ENCODE data around the gene TBXAS1. TPM values are rescaled to one million over a fixed set of nuclear protein-coding genes. Genes with fewer than 3 reads are reported as not detected.

The TBXAS1 gene
- total RNA-seq: 1 to 10 TPM; 1.5 to 1.8 TPM

GRCh38 chr7:139829025-139829774 is at the start of gene TBXAS1:
Gene TBXAS1, plus strand, starts transcription at chr7:139829264. Its CDS starts 127 bp downstream, at chr7:139829391.
- POLR2A ChIA-PET: no interaction called here

GRCh38 chr7:139782932-139783331 is 46.1 kb upstream of the TBXAS1 start:
- POLR2A ChIA-PET: no interaction called here
- CTCF ChIA-PET: interaction anchor here (1.6 kb wide), 1 partner anchor 137 kb away, joined by 3 read pairs; no protein-coding TSS in a partner anchor

More at GRCh38 chr7:139829025-139829774, at the start of gene TBXAS1:
- CTCF ChIA-PET: no interaction called here

GRCh38 chr7:139783647-139784385 is 45.2 kb upstream of the TBXAS1 start:
- CTCF ChIA-PET: no interaction called here
- POLR2A ChIA-PET: no interaction called here

- ChIA-PET CTCF (no interaction called here), POLR2A (no interaction called here)
These were observed 44.4 kb upstream of the TBXAS1 start for GRCh38 chr7:139784648-139785047.

- CTCF ChIA-PET: no interaction called here
- POLR2A ChIA-PET: no interaction called here
These were observed 37.7 kb upstream of the TBXAS1 start for GRCh38 chr7:139791316-139791715.

GRCh38 chr7:139797607-139798006 is 31.5 kb upstream of the TBXAS1 start:
- ChIA-PET CTCF (no interaction called here), POLR2A (no interaction called here)

- POLR2A ChIA-PET: no interaction called here
- CTCF ChIA-PET: no interaction called here
These were observed 30.8 kb upstream of the TBXAS1 start for GRCh38 chr7:139798221-139798620.

- POLR2A ChIA-PET: no interaction called here
- CTCF ChIA-PET: no interaction called here
These were observed 30.2 kb upstream of the TBXAS1 start for GRCh38 chr7:139798892-139799291.

GRCh38 chr7:139799586-139799985 is 29.5 kb upstream of the TBXAS1 start:
- POLR2A ChIA-PET: no interaction called here
- CTCF ChIA-PET: interaction anchor here (1.2 kb wide), 1 partner anchor 154 kb away, joined by 3 read pairs; no protein-coding TSS in a partner anchor

GRCh38 chr7:139804571-139804970 is 24.5 kb upstream of the TBXAS1 start:
- POLR2A ChIA-PET: no interaction called here
- CTCF ChIA-PET: no interaction called here

GRCh38 chr7:139807009-139807408 is 22.1 kb upstream of the TBXAS1 start:
- ChIA-PET POLR2A (no interaction called here), CTCF (interaction anchor here (0.7 kb wide), 1 partner anchor 54 kb away, joined by 4 read pairs; no protein-coding TSS in a partner anchor)

- ChIA-PET POLR2A (no interaction called here), CTCF (no interaction called here)
These were observed 20.6 kb upstream of the TBXAS1 start for GRCh38 chr7:139808427-139808826.

GRCh38 chr7:139808846-139809442 is 20.1 kb upstream of the TBXAS1 start:
- CTCF ChIA-PET: no interaction called here
- POLR2A ChIA-PET: interaction anchor here (0.6 kb wide), 1 partner anchor 924 kb away, joined by 4 read pairs; no protein-coding TSS in a partner anchor

- ChIA-PET CTCF (no interaction called here), POLR2A (no interaction called here)
These were observed 18.0 kb upstream of the TBXAS1 start for GRCh38 chr7:139811066-139811465.

GRCh38 chr7:139813151-139813550 is 15.9 kb upstream of the TBXAS1 start:
- ChIA-PET POLR2A (no interaction called here), CTCF (no interaction called here)

- CTCF ChIA-PET: no interaction called here
- POLR2A ChIA-PET: no interaction called here
These were observed 15.4 kb upstream of the TBXAS1 start for GRCh38 chr7:139813689-139814088.

- CTCF ChIA-PET: no interaction called here
- POLR2A ChIA-PET: interaction anchor here (0.6 to 0.7 kb wide), 2 partner anchors 62 to 196 kb away, joined by 3 read pairs; no protein-coding TSS in a partner anchor
These were observed 11.8 kb upstream of the TBXAS1 start for GRCh38 chr7:139817249-139817648.

- ChIA-PET POLR2A (no interaction called here), CTCF (no interaction called here)
These were observed 9.0 kb upstream of the TBXAS1 start for GRCh38 chr7:139820089-139820488.

- CTCF ChIA-PET: no interaction called here
- POLR2A ChIA-PET: no interaction called here
These were observed 7.5 kb upstream of the TBXAS1 start for GRCh38 chr7:139821349-139822105.

- ChIA-PET POLR2A (no interaction called here), CTCF (interaction anchor here (1.5 kb wide), 1 partner anchor 177 kb away, joined by 5 read pairs; no protein-coding TSS in a partner anchor)
These were observed 6.2 kb upstream of the TBXAS1 start for GRCh38 chr7:139822855-139823254.
